ENCODE results near the gene NOB1.
A peak's percentile ranks its signal among the peaks of the same experiment; 100 is the strongest.
"Not testable (repeated sequence)": the region's sequence is repeated elsewhere in the genome, so short reads cannot be mapped to it uniquely, and the experiment has no call there.

The NOB1 gene
- 49.5 to 116 reads per million in 2 experiments for total RNA-seq

DNA sequence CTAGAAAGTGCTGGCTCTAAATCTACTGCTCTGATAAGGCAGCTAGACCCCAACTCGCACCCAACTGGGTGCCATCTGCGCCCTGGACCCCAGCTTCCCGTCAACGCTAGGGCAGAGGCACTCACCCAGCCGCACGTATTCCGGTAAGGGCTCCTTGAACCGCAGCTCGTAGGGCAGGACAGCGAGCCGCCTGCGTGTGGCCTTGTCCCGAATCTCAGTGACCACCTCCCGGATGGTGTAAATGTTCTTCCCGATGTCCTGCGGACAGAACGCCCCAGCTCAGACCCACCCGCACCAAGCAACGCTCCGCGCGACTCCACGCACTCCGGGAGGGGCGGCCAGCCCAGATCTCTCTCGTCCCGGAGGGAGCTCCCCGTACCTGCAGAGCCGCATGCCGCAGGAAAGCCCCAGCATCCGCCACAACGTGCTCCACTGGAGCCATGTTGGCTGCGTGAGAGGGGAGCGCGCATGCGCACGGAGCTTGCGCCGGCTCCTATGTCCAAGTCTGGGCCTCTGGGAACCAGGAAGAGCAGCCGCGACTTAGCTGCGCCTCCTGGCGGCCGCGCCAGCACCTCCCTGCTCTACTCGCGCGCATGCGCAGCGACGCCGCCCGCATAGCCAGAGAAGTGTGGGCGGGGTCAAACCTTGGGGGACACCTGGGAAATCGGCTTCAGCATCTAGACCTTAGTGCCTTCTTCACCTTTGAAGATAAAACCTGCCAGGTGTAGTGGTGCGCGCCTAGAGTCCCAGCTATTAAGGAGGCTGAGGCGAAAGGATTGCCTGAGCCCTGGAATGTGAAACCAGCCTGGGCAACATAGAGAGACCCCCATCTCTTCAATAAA, at the start of gene NOB1:
Gene NOB1, minus strand, starts transcription at position 458 of the 842 bp plus-strand sequence. Its CDS starts 16 bp downstream, at position 442.
- DNase-seq (ENCODE audit: low read depth): peak; percentile 95

- DNase-seq (ENCODE audit: low read depth): no peak
Observed at GRCh38 chr16:69804297-69804696, 49.6 kb upstream of the NOB1 start.

DNA sequence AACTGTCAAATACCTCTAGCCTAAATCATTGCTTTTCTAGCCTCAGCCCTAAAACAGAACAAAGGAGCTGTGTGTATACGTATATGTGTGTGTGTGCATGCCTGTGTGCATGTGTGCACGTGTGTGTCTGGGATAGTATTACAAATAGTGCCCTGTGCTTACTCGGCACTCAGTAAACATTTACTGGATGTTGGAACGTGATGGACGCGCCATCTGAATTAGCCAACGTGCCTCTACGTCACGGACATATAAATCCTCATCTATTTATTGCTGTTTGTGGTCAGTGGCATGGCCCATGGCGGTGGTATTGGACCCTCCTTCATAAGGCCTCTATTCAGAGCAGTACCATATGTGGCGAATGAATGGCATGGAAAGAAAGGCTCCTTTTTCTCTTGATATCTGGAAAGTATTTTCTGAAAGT, 44.9 kb upstream of the NOB1 start:
- no peak for DNase-seq (ENCODE audit: low read depth)

DNA sequence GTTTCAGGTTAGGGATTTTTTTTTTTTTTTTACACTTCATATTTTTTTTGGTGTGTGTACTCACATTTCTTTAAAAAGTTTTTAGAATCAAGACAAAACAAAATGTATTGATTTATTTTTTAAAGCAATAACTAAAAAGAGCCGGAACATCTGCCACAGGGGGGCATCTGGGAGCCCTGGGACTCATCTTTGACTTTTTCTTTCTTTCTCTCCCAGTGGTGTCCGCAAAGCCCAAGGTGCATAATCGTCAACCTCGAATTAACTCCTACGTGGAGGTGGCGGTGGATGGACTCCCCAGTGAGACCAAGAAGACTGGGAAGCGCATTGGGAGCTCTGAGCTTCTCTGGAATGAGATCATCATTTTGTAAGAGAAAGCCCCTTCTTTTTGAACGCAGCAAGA, 43.7 kb upstream of the NOB1 start:
- no peak for DNase-seq (ENCODE audit: low read depth)

DNA sequence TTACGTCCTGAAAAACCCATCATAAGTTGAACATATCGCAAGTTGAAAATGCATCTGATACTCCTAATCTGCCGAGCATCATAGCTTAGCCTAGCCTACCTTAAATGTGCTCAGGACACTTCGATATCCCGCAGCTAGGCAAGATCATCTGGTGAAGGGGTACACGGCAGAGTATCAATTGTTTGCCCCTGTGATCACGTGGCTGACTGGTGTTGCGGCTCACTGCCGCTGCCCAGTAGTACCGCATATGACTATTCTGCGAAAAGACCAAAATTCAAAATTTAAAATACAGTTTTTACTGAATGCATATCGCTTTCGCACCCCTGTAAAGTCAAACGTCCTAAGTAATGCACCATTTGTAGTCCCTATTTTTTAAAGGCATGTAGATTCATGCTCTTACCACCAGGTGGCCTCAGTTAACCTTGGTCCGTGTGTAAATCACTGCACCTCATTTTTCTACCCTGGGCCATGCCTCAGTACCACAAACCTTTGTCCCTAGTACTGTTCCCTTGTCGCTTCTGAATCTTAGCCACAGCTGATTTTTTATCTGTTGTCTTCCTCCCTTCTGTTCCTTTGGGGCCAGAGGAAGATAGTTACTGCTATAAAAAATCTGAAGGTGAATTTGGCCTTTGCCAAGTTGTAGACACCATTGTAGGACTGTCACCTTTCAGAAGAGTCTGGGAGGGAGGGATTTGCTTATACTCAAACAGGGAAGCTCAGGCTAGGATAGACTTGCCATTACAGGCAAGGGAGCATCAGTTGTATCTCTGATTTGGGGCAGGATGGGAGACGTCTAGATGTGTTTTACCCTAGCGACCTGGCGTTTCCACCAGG, 41.8 kb upstream of the NOB1 start:
- no peak for DNase-seq (ENCODE audit: low read depth)

- no peak for DNase-seq (ENCODE audit: low read depth)
Observed at GRCh38 chr16:69794486-69794885, 39.8 kb upstream of the NOB1 start.

DNA sequence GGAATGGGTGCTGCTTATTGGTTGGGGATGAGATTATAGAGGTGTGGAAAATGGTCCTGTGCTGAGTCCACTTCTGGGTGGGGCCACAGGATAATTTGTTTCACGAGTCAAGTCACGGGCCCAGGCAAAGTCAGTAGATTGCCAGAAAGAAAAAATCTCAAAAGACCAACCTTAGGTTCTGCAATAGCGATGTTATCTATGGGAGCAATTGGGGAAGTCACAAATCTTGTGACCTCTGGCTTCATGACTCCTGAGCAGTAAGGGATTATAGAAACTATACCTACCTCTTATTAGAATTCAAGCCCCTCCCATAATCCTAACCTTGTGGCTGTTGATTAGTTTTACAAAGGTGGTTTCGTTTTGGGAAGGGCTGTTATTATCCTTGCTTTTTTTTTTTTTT, 38.8 kb upstream of the NOB1 start:
- no peak for DNase-seq (ENCODE audit: low read depth)

GRCh38 chr16:69791391-69791847, 36.7 kb upstream of the NOB1 start:
- not testable (repeated sequence) for DNase-seq (ENCODE audit: low read depth)

GRCh38 chr16:69787883-69788282, 33.2 kb upstream of the NOB1 start:
- no peak for DNase-seq (ENCODE audit: low read depth)

GRCh38 chr16:69784586-69784985, 29.9 kb upstream of the NOB1 start:
- DNase-seq (ENCODE audit: low read depth): no peak

DNA sequence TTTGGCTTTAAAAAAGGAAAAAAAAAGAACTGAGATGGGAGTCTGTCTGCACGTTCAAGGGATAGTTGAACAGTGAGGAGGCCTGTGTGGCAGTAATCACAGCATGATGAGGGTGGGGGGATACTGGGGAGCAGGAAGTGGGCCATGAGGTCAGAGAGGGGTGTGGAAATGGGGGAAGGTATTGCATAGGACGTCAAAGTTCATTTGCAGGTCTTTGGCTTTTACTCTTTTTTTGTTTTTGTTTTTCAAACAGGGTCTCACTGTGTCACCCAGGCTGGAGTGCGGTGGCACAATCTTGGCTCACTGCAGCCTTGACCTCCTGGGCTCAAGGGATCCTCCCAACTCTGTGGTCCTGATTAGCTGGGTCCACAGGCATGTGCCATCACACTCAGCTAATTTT, 26.4 kb upstream of the NOB1 start:
- DNase-seq (ENCODE audit: low read depth): no peak

- no peak for DNase-seq (ENCODE audit: low read depth)
Observed at GRCh38 chr16:69779724-69780123, 25.0 kb upstream of the NOB1 start.

DNA sequence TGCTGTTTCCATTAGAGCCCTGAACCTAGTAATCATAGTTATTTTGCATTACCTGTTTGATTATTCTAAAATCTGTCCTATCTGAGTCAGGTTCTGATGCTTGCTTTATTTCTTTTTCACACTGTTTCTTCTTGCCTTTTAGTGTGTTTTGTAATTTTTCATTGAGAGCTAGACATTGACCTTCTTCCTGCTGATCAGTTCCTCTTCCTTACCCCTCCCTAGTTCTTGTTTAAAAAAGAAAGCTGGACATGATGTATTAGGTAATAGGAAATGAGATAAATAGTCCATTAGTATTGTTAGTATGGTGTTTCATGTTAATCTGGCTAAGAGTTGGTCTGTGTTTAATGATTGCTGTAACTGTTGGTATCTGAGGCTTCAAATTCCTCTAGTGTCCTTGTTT, 20.8 kb upstream of the NOB1 start:
- DNase-seq (ENCODE audit: low read depth): no peak

DNA sequence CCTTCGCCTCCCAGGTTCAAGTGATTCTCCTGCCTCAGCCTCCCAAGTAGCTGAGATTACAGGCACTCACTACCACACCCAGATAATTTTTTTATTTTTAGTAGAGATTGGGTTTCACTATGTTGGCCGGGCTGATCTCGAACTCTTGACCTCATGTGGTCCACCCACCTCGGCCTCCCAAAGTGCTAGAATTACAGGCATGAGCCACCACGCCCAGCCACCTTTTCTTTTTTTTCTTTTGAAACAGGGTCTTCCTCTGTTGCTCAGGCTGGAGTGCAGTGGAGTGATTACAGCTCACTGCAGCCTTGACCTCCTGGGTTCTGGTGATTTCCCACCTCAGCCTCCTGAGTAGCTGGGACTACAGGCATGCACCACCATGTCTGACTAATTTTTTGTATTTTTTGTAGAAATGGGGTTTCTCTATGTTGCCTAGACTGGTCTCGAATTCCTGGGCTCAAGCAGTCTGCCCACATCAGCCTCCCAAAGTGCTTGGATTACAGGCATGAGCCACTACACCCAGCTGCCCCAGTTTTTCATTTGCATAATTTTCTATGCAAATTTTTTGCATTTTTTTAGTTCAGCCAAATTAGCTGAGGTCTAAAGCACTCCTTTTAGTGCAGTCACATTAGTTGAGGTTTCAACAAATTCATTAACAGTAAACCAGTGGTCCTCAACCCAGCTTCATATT, 18.7 kb upstream of the NOB1 start:
- no peak for DNase-seq (ENCODE audit: low read depth)

DNA sequence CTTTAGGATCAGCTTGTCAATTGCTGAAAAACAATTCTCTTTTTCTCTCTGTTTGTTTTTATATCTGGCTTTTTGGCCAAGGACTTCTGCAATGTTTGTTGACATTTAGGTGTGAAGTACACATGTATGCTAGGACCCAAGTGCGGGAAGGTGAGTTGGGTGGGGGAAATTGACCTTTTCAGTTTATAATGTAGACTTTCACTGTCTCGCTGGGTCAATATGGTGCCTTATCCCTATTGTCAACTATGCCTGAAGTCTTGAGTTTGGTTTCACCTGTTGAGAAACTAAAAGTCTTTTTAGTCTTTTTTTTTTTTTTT, 16.9 kb upstream of the NOB1 start:
- DNase-seq (ENCODE audit: low read depth): no peak

DNA sequence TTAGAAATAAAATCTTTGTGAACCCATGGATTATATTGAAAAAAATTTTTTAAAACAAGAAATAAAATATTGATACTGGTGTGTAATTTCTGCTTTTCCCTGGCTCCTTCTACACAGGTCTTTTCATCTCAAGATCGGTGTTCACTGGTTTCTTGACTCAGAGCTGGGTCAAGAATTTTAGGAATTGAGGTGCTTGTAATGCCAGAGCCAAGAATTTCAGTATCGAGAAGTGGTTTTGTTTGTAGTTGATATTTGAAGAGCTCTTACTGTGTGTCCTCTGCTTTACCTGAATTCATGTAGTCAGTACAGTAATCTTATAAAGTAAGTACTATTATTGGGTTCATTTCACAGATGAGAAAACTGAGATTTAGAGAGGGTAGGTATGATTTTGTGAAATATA, 14.7 kb upstream of the NOB1 start:
- no peak for DNase-seq (ENCODE audit: low read depth)

- no peak for DNase-seq (ENCODE audit: low read depth)
Observed at GRCh38 chr16:69768666-69769065, 13.9 kb upstream of the NOB1 start.

- no peak for DNase-seq (ENCODE audit: low read depth)
Observed at GRCh38 chr16:69767459-69768229, 12.9 kb upstream of the NOB1 start.

GRCh38 chr16:69763599-69763942, 8.8 kb upstream of the NOB1 start:
- no peak for DNase-seq (ENCODE audit: low read depth)

GRCh38 chr16:69762814-69763598, 8.3 kb upstream of the NOB1 start:
- no peak for DNase-seq (ENCODE audit: low read depth)

Data from T follicular helper cell (primary cell).